Chondrocyte (in vitro differentiated cells): ENCODE results near the gene MYH11. TPM values are rescaled to one million over a fixed set of nuclear protein-coding genes. Genes with fewer than 3 reads are reported as not detected.
"Not testable (repeated sequence)": the region's sequence is repeated elsewhere in the genome, so short reads cannot be mapped to it uniquely, and the experiment has no call there.

Experiments
- DNase-seq: peaks from one replicate; pipeline ENCODE4 v3.0.0; 2021; ENCODE audit warnings: mixed read lengths, low spot score
- H3K27ac Mint-ChIP-seq: one replicate; pipeline ENCODE4 v1.8.0; 2021; ENCODE audit warnings: mild to moderate bottlenecking, moderate library complexity, mixed read lengths; ENCODE audit not compliant: unreplicated experiment
- H3K27me3 Mint-ChIP-seq: 2 replicates; pipeline ENCODE4 v1.8.0; 2021; ENCODE audit warnings: low read depth, mixed read lengths
- H3K36me3 Mint-ChIP-seq: 2 replicates; pipeline ENCODE4 v1.8.0; 2021; ENCODE audit warnings: low read depth, mixed read lengths
- H3K4me1 Mint-ChIP-seq: 2 replicates; pipeline ENCODE4 v1.8.0; 2021; ENCODE audit warnings: low read depth, mild to moderate bottlenecking, mixed read lengths
- H3K4me3 Mint-ChIP-seq: one replicate; pipeline ENCODE4 v1.8.0; 2021; ENCODE audit warnings: mild to moderate bottlenecking, moderate library complexity, mixed read lengths; ENCODE audit not compliant: unreplicated experiment
- H3K9me3 Mint-ChIP-seq: 2 replicates; pipeline ENCODE4 v1.8.0; 2021; ENCODE audit warnings: low read depth, mixed read lengths
- CTCF ChIP-seq: fragments of 200-600 bp; sonication (generic); IDR thresholded peaks from 2 replicates; pipeline ENCODE4 v1.5.0; 2021; ENCODE audit warnings: antibody characterized with exemption, mild to moderate bottlenecking, moderate library complexity
- total RNA-seq: library from RNA; stranded (reverse); gene quantifications from 3 replicates; pipeline ENCODE4 v1.2.1, GENCODE V29; 2021

MYH11 gene
- total RNA-seq, 1 donor from 2014 or later: 58.3 TPM

GRCh38 chr16:15798671-15799070, 58.2 kb downstream of the MYH11 start:
- no peak for TF ChIP-seq CTCF

DNA sequence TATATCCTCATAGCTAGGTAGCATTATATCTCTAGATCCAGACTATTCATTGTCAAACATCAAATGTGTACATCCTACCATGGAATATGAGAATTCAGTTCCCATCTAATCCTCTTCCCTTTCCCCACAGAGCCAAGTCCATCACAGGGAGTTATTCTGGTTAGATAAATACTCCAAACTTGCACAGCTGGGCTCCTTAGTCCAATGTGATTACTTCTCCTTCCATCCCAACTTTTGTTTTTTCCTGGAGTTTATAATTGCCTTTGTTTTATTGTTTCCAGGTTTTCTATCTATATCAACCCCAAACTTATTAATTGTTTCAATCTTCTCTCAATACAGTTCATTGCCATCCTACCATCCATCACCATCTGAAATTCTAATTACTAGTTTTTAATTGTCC, 59.9 kb downstream of the MYH11 start:
- peaks cover 10% of the 10 kb centered on the region for H3K9me3 Mint-ChIP-seq
- H3K27ac Mint-ChIP-seq: no peak overlapping the region
- peaks cover 5% of the 10 kb centered on the region for H3K4me1 Mint-ChIP-seq
- no peak for DNase-seq
- H3K4me3 Mint-ChIP-seq: no peak overlapping the region
- no peak for TF ChIP-seq CTCF
- H3K36me3 Mint-ChIP-seq: peaks cover 10% of the 10 kb centered on the region
- H3K27me3 Mint-ChIP-seq: peaks cover 5% of the 10 kb centered on the region

More at GRCh38 chr16:15798671-15799070, 58.2 kb downstream of the MYH11 start:
- Mint-ChIP-seq H3K4me3 (no peak overlapping the region), H3K27ac (no peak overlapping the region), H3K4me1 (peaks cover 2% of the 10 kb centered on the region), H3K27me3 (peaks cover 5% of the 10 kb centered on the region), H3K9me3 (peaks cover 10% of the 10 kb centered on the region), H3K36me3 (peaks cover 10% of the 10 kb centered on the region)
- peak; percentile 17 for DNase-seq

- Mint-ChIP-seq H3K27ac (no peak overlapping the region), H3K36me3 (peaks cover 10% of the 10 kb centered on the region), H3K9me3 (peaks cover 10% of the 10 kb centered on the region), H3K4me1 (peaks cover 14% of the 10 kb centered on the region), H3K27me3 (peaks cover 5% of the 10 kb centered on the region), H3K4me3 (no peak overlapping the region)
- DNase-seq: no peak
- no peak for TF ChIP-seq CTCF
These were observed 61.2 kb downstream of the MYH11 start for GRCh38 chr16:15795615-15796014.

DNA sequence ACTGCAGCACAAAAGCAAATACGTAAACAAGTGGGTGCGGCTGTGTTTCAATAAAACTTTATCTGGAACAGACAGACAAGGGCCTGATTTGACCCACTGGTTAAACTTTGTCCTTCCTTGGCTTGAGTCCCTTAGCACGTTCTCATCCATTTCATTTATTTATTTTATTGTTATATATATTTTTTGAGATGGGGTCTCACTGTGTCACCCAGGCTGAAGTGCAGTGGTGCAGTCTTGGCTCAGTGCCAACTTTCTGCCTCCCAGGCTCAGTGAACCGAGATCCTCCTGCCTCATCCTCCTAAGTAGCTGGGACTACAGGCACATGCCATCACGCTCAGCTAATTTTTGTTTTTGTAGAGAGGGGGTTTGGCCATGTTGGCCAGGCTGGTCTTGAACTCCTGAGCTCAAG, 64.3 kb downstream of the MYH11 start:
- no peak for TF ChIP-seq CTCF
- Mint-ChIP-seq H3K9me3 (peaks cover 8% of the 10 kb centered on the region), H3K36me3 (peaks cover 7% of the 10 kb centered on the region), H3K4me1 (peaks cover 21% of the 10 kb centered on the region), H3K27me3 (no peaks in the 10 kb centered on the region), H3K27ac (no peak overlapping the region), H3K4me3 (no peak overlapping the region)
- peak; percentile 38 for DNase-seq

GRCh38 chr16:15790458-15790857, 66.4 kb downstream of the MYH11 start:
- Mint-ChIP-seq H3K27me3 (no peaks in the 10 kb centered on the region), H3K9me3 (no peaks in the 10 kb centered on the region), H3K4me3 (no peak overlapping the region), H3K27ac (no peak overlapping the region), H3K4me1 (peaks cover 21% of the 10 kb centered on the region), H3K36me3 (peaks cover 6% of the 10 kb centered on the region)
- peak; percentile 33 for DNase-seq
- TF ChIP-seq CTCF: no peak

DNA sequence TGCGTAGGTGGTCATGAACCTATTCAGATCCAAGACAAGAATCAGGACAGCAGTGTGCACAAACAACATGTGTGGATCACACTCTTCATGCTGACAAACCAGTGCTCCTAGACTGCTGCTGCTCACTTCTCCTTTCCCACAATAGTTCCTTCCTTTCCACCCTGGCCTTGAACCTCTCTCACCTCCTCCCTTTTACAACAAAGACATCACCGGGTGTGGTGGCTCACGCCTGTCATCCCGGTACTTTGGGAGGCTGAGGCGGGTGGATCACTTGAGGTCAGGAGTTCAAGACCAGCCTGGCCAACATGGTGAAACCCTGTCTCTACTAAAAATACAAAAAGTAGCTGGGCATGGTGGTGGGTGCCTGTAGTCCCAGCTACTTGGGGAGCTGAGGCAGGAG, 67.0 kb downstream of the MYH11 start:
- DNase-seq: peak; percentile 12
- H3K36me3 Mint-ChIP-seq, H3K27ac Mint-ChIP-seq, H3K27me3 Mint-ChIP-seq, H3K4me3 Mint-ChIP-seq, H3K9me3 Mint-ChIP-seq: not testable (repeated sequence)
- peaks cover 21% of the 10 kb centered on the region for H3K4me1 Mint-ChIP-seq
